ENCODE data around the gene ANXA10. TPM values are rescaled to one million over a fixed set of nuclear protein-coding genes. Genes with fewer than 3 reads are reported as not detected.

The ANXA10 gene
- total and polyA plus RNA-seq, 8 donors, result 2.5 to 17.1 (median 8.5) TPM

- no peak for ATAC-seq
- no peak for FAIRE-seq
- WGBS, 2 donors, result 78 to 89% methylated on average over 3 of the region's 3 CpGs
These were observed 34.9 kb upstream of the ANXA10 start for GRCh38 chr4:168057412-168057811.

GRCh38 chr4:168059251-168059650 lies 33.1 kb upstream of the ANXA10 start:
- DNase-seq (no peak), ATAC-seq (no peak), FAIRE-seq (no peak)
- Histone ChIP-seq H3K9me3 (no peaks in the 10 kb centered on the region), H3K4me1 (no peaks in the 10 kb centered on the region), H3K27me3 (no peaks in the 10 kb centered on the region), H3K4me3 (no peak overlapping the region), H3K27ac (no peak overlapping the region), H3K36me3 (no peaks in the 10 kb centered on the region)
- WGBS, 2 donors, result 75 to 83% methylated on average over 1 of the region's 1 CpG
- no peak for TF ChIP-seq CTCF (IDR thresholded peaks at IDR 0.05)
- intact Hi-C loops (cut with DNase I), result no loop called here

More at GRCh38 chr4:168057412-168057811, 34.9 kb upstream of the ANXA10 start:
- no peak overlapping the region for H3K4me3 ChIP-seq
- no peaks in the 10 kb centered on the region for H3K9me3 ChIP-seq
- no peaks in the 10 kb centered on the region for H3K36me3 ChIP-seq
- H3K27ac ChIP-seq, result no peak overlapping the region
- no peak for DNase-seq
- intact Hi-C loops (cut with DNase I), result no loop called here
- no peak for TF ChIP-seq CTCF (IDR thresholded peaks at IDR 0.05)
- H3K27me3 ChIP-seq, result no peaks in the 10 kb centered on the region
- no peaks in the 10 kb centered on the region for H3K4me1 ChIP-seq

- FAIRE-seq, result no peak
- 84 to 94% methylated on average over 4 of the region's 4 CpGs for WGBS, 2 donors
- H3K36me3 ChIP-seq, result no peaks in the 10 kb centered on the region
These were observed 29.3 kb upstream of the ANXA10 start for GRCh38 chr4:168063031-168063430.

GRCh38 chr4:168070903-168071302 lies 21.4 kb upstream of the ANXA10 start:
- Histone ChIP-seq H3K9me3 (no peaks in the 10 kb centered on the region), H3K27ac (no peak overlapping the region), H3K27me3 (no peaks in the 10 kb centered on the region), H3K4me1 (no peaks in the 10 kb centered on the region), H3K4me3 (no peak overlapping the region), H3K36me3 (no peaks in the 10 kb centered on the region)
- no peak for TF ChIP-seq CTCF (IDR thresholded peaks at IDR 0.05)
- FAIRE-seq, result no peak
- no peak for DNase-seq
- intact Hi-C loops (cut with DNase I), result loop anchor here in 2 of 3 donors (10.0 kb wide), 1 partner anchor 1046 kb away; no protein-coding TSS in a partner anchor
- WGBS, 2 donors, result 93 to 97% methylated on average over 1 of the region's 1 CpG
- ATAC-seq, result no peak

More at GRCh38 chr4:168063031-168063430, 29.3 kb upstream of the ANXA10 start:
- Histone ChIP-seq H3K4me1 (no peaks in the 10 kb centered on the region), H3K27me3 (no peaks in the 10 kb centered on the region), H3K4me3 (no peak overlapping the region), H3K9me3 (no peaks in the 10 kb centered on the region), H3K27ac (no peak overlapping the region)
- no peak for DNase-seq
- no peak for TF ChIP-seq CTCF (IDR thresholded peaks at IDR 0.05)
- intact Hi-C loops (cut with DNase I), result no loop called here
- no peak for ATAC-seq

GRCh38 chr4:168071304-168071703 lies 21.0 kb upstream of the ANXA10 start:
- 51 to 62% methylated on average over 2 of the region's 2 CpGs for WGBS, 2 donors
- intact Hi-C loops (cut with DNase I), result loop anchor here in 2 of 3 donors (10.0 kb wide), 1 partner anchor 1047 kb away; no protein-coding TSS in a partner anchor

More at GRCh38 chr4:168071304-168071703, 21.0 kb upstream of the ANXA10 start:
- ATAC-seq, result no peak
- DNase-seq, result no peak
- no peak overlapping the region for H3K4me3 ChIP-seq
- no peaks in the 10 kb centered on the region for H3K36me3 ChIP-seq
- no peak for FAIRE-seq
- no peak for TF ChIP-seq CTCF (IDR thresholded peaks at IDR 0.05)
- H3K9me3 ChIP-seq, result no peaks in the 10 kb centered on the region
- H3K4me1 ChIP-seq, result no peaks in the 10 kb centered on the region
- no peak overlapping the region for H3K27ac ChIP-seq
- no peaks in the 10 kb centered on the region for H3K27me3 ChIP-seq

All from pancreas (tissue), 10 donors.